NCI-H1930 (cell line): ENCODE measurements around the gene BAHD1.

Experiments
- DNase-seq, 2 experiments: peaks; one replicate each; lab custom pipeline; 2025; lab: John Stamatoyannopoulos, UW

BAHD1 gene

DNA sequence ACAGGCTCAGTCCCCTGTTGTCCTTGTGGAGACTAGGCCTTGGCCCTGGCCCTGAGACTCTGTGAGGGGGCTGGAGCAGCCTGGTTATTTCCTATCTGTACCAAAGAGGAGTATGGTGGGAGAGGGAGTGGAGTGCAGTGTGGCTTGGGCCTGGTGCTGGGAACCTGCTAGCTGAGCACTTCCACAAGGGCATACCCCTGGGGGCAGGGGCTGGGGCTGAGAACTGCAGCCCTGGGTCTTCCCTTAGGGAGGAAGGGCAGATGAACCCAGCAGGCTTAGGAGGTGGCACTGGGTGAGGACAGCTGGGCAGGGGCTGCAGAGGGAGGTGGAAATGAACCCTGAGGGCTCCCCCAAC is 26.5 kb downstream of the BAHD1 start:
- DNase-seq = no peak

GRCh38 chr15:40468898-40469331 is 28.2 kb downstream of the BAHD1 start:
- no peak for DNase-seq

DNA sequence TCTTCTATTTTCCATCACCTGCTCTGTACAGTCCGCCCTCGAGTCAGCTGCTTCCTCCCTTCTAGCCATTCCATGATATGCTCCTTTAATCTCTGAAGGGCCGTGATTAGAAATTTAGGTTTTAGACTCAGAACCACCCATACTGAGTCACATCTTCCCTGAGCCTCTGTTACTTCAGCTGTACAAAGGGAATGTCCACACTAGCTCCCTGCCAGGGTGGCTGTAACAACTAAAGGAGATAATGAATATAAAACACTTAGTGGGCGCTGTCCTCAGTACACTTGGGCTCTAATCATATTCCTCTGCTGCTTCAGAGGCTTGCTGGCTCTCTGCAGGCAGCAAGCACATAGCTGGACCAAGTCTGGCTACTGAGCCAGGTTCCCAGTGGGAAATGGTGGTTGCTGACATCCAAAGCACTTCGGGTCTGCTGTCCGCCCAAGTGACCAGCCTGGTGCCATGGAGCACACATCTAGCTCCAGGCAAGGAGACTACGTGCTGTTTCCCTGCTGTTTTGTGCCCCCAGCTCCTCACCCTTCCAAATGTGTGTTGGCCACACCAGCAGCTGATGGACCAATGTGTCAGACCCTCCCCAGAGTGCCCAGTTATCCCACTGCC is 29.1 kb downstream of the BAHD1 start:
- DNase-seq = no peak

- DNase-seq = peak; percentile 31 to 67
Measured at GRCh38 chr15:40470423-40471104, 29.8 kb downstream of the BAHD1 start, which contains the start of gene CHST14. CHST14 (plus strand) TSS chr15:40470984; CDS start chr15:40471214, 230 bp downstream.

DNA sequence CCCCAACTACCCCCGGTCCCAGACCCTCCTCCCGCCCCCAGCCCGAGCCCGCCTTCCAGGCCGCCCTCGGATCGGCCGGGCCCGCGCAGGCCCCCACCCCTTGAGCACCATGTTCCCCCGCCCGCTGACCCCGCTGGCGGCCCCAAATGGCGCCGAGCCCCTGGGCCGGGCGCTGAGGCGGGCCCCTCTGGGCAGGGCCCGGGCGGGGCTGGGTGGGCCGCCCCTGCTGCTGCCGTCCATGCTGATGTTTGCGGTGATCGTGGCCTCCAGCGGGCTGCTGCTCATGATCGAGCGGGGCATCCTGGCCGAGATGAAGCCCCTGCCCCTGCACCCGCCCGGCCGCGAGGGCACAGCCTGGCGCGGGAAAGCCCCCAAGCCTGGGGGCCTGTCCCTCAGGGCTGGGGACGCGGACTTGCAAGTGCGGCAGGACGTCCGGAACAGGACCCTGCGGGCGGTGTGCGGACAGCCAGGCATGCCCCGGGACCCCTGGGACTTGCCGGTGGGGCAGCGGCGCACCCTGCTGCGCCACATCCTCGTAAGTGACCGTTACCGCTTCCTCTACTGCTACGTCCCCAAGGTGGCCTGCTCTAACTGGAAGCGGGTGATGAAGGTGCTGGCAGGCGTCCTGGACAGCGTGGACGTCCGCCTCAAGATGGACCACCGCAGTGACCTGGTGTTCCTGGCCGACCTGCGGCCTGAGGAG is 30.5 kb downstream of the BAHD1 start:
- no peak for DNase-seq

GRCh38 chr15:40471808-40472150 is 31.0 kb downstream of the BAHD1 start:
- DNase-seq = no peak

DNA sequence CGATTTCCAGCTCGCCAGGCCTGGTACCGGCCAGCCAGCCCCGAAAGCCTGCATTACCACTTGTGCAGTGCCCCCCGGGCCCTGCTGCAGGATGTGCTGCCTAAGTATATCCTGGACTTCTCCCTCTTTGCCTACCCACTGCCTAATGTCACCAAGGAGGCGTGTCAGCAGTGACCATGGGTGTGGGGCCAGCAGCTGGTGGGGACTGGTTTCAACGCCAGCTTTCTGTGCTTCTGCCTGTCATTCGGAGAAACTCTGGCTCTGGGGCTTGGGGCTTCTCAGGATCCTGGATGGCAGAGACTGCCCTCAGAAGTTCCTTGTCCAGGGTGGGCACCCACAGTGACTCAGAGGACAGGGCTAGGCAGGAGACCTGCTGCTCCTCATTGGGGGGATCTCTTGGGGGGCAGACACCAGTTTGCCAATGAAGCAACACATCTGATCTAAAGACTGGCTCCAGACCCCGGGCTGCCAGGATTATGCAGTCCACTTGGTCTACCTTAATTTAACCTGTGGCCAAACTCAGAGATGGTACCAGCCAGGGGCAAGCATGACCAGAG is 31.5 kb downstream of the BAHD1 start:
- no peak for DNase-seq

DNA sequence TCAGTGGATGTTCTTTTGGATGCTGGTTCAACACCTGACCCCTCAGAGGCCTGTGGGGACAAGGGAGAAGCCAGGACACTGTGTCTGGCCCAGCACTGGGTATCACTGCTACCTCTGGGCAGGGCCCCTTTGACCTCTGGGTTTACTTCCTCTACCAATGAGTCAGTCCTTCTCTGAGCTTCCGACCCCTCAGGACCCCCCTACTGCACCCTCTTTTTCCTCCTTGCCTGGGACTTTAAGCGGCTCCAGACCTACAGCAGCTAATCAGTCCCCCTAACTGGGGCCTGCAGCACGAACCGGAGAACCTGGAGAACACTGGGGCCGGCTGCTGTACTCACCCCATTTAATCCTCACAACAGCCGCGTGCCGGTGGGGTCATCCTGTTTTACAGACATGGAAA is 33.8 kb downstream of the BAHD1 start:
- DNase-seq = no peak

GRCh38 chr15:40477642-40478327 is 37.0 kb downstream of the BAHD1 start:
- DNase-seq = no peak

GRCh38 chr15:40479024-40479423 is 38.3 kb downstream of the BAHD1 start:
- no peak for DNase-seq

- no peak for DNase-seq
Measured at GRCh38 chr15:40481341-40482074, 40.8 kb downstream of the BAHD1 start.

DNA sequence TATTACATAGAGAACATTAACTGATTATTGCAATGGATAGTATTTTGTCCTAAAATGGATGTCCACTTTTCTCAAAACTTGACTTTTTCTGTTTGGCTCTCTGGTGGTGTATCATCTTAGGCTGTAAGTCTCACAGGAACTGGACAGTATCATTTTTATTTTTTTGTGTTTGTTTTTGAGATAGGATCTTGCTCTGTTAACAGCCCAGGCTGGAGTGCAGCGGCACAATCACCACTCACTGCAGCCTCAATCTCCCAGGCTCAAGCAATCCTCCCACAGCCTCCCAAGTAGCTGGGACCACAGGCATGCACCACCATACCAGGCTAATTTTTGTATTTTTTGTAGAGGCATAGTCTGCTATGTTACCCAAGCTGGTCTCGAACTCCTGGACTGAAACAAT is 43.2 kb downstream of the BAHD1 start:
- no peak for DNase-seq

- DNase-seq = no peak
Measured at GRCh38 chr15:40486066-40486770, 45.5 kb downstream of the BAHD1 start.

DNA sequence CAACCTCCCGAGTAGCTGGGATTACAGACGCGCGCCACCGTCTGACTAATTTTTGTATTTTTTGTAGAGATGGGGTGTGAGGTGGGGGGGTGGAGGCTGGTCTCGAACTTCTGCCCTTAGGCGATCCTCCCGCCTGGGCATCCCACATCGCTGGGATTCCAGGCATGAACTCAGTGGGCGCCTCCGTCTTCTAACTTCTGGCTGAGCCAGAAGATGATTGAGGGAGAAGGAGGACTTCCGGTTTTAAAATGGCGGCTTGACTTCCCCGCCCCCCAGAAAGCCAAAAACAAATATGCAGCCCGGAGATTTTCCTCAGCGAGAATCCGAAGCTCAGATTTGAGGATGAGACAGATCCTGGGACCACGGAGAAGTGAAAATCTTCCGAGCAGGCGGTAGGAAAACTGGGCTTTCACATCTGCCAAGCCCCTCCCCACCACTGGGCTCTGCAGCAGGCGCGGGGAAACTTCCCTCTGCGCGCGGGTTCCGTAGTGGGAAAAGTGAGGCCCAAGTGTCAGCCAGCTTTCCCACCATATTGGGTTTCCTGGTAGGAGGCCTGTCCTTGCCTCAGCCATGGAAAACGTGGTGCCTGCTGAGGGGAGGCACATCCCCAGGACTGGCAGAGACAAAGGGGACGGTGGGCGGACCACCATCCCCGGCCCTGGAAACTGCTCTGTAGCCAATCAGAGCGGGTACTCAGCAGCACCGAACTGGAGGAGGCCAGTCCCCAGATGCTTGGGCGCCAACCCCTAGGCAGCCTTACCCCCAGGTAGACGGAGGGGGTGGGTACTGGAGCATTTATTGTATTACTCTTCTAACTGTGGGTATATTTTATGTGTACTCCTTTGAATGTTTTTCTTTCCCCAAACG is 47.3 kb downstream of the BAHD1 start:
- DNase-seq = no peak

GRCh38 chr15:40489274-40490175 is 48.8 kb downstream of the BAHD1 start:
- no peak for DNase-seq

GRCh38 chr15:40493089-40493840 is 52.5 kb downstream of the BAHD1 start:
- no peak for DNase-seq

DNA sequence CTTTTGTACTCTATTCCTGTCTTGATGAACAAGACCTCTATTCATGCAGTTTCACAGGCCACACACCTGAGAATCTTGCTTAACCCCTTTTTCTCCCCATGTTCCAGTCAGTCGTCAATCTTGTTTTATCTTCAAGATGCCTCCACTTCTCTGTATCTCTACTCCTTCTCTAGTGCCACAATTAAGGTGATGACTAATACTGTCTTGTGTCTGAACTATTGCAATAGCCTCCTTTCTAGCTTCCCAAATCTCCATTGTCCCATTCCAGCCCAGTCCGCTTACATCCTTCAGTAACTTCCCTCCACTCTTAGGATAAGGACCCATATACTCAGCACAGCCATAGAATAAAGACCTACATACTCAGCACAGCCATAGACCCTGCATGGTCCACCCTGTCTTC is 54.8 kb downstream of the BAHD1 start:
- DNase-seq = no peak

GRCh38 chr15:40498418-40498817 is 57.7 kb downstream of the BAHD1 start:
- no peak for DNase-seq
